H1 (cell line): ENCODE data around the gene DNAAF6. TPM values are rescaled to one million over a fixed set of nuclear protein-coding genes. Genes with fewer than 3 reads are reported as not detected.

Experiments used
- CTCF ChIA-PET: fragments of 300-600 bp; sonication (Branson Sonifier 250); formaldehyde crosslinking; loops from one replicate; lab custom pipeline; 2021; ENCODE audit not compliant: partially characterized antibody; lab: Charles Lee
- POLR2A ChIA-PET: fragments of 300-600 bp; sonication (Branson Sonifier 250); formaldehyde crosslinking; loops from one replicate; lab custom pipeline; 2021; ENCODE audit warnings: inconsistent platforms; ENCODE audit not compliant: partially characterized antibody; lab: Charles Lee
- DNase-seq, 2 experiments: peaks; one replicate each; pipeline versions ENCODE4 v3.0.0 to v3.0.0-alpha.2; 2010 to 2022; ENCODE audit warnings: low spot score in 2 of 2, low read depth in 1 of 2, mixed read lengths in 1 of 2
- FAIRE-seq: peaks from 2 replicates; lab custom pipeline; 2011; peaks lifted over from hg19 to GRCh38; lab: Jason Lieb, UNC
- H2AFZ ChIP-seq: 2 replicates; pipeline ENCODE4 v1.8.1; 2012; ENCODE audit warnings: low read length, inconsistent platforms
- H2AK5ac ChIP-seq: 2 replicates; pipeline ENCODE4 v1.6.1; 2013; ENCODE audit warnings: low read depth, low read length
- H2BK120ac ChIP-seq: replicated peaks from 2 replicates; pipeline ENCODE3; 2013; ENCODE audit warnings: low read depth, low read length, inconsistent platforms
- H2BK12ac ChIP-seq: 2 replicates; pipeline ENCODE4 v1.6.1; 2013; ENCODE audit warnings: low read depth, low read length
- H2BK15ac ChIP-seq: 2 replicates; pipeline ENCODE4 v1.6.1; 2013; ENCODE audit warnings: low read length
- H2BK20ac ChIP-seq: 2 replicates; pipeline ENCODE4 v1.6.1; 2013; ENCODE audit warnings: low read length
- H2BK5ac ChIP-seq: 2 replicates; pipeline ENCODE4 v1.6.1; 2013; ENCODE audit warnings: low read depth, low read length
- H3K14ac ChIP-seq: 2 replicates; pipeline ENCODE4 v1.6.1; 2013; ENCODE audit warnings: inconsistent platforms; ENCODE audit not compliant: insufficient read length
- H3K18ac ChIP-seq: 2 replicates; pipeline ENCODE4 v1.6.1; 2013; ENCODE audit warnings: low read length; ENCODE audit errors: extremely low read depth
- H3K23ac ChIP-seq: 2 replicates; pipeline ENCODE4 v1.6.1; 2013; ENCODE audit warnings: inconsistent platforms; ENCODE audit not compliant: insufficient read length
- H3K23me2 ChIP-seq: 2 replicates; pipeline ENCODE4 v1.6.1; 2013; ENCODE audit warnings: low read depth, low read length
- H3K27ac ChIP-seq: 2 replicates; pipeline ENCODE4 v1.6.1; 2011; ENCODE audit warnings: low read depth, low read length, inconsistent platforms
- H3K27me3 ChIP-seq, 4 experiments: replicated peaks in 1 of 4; 1 replicate in 1 of 4; 2 replicates in 3 of 4; pipeline versions ENCODE4 v1.6.1 to v1.8.1; 2011 to 2013; ENCODE audit warnings: low read length in 3 of 4, mild to moderate bottlenecking in 3 of 4, inconsistent platforms in 2 of 4, mixed read lengths in 2 of 4, moderate library complexity in 1 of 4; ENCODE audit not compliant: control insufficient read depth in 3 of 4, insufficient read depth in 3 of 4; ENCODE audit errors: extremely low read depth in 1 of 4
- H3K36me3 ChIP-seq, 4 experiments: 2 replicates each; pipeline versions ENCODE4 v1.6.1 to v1.8.1; 2011 to 2013; ENCODE audit warnings: mild to moderate bottlenecking in 4 of 4, low read length in 3 of 4, moderate library complexity in 2 of 4, control low read depth in 1 of 4, inconsistent platforms in 1 of 4; ENCODE audit not compliant: insufficient read depth in 4 of 4, control insufficient read depth in 2 of 4
- H3K4ac ChIP-seq: replicated peaks from 2 replicates; pipeline ENCODE3; 2013; ENCODE audit warnings: low read length, low read depth, mixed read lengths, inconsistent platforms; ENCODE audit not compliant: insufficient read length
- H3K4me1 ChIP-seq, 4 experiments: replicated peaks in 1 of 4; 1 replicate in 1 of 4; 2 replicates in 3 of 4; pipeline versions ENCODE4 v1.6.1 to v1.8.1; 2011 to 2013; ENCODE audit warnings: low read length in 3 of 4, inconsistent platforms in 2 of 4, mixed read lengths in 1 of 4; ENCODE audit not compliant: insufficient read depth in 4 of 4, control insufficient read depth in 3 of 4
- H3K4me2 ChIP-seq, 2 experiments: 2 replicates each; pipeline versions ENCODE4 v1.6.1 to v1.8.1; 2011 to 2013; ENCODE audit warnings: low read depth in 2 of 2, low read length in 2 of 2, control low read depth in 1 of 2, inconsistent platforms in 1 of 2, mild to moderate bottlenecking in 1 of 2; ENCODE audit not compliant: insufficient read depth in 1 of 2
- H3K4me3 ChIP-seq, 4 experiments: fragments of 200-600, 300-600 bp in 1 of 4; sonication (generic), shearing (Covaris generic), sonication (Bioruptor Twin) in 1 of 4; 2 replicates each; pipeline versions ENCODE4 v1.5.1 to v1.8.1; 2011 to 2016; ENCODE audit warnings: low read length in 4 of 4, low read depth in 3 of 4, control low read depth in 2 of 4, inconsistent platforms in 2 of 4, mild to moderate bottlenecking in 2 of 4, mixed read lengths in 1 of 4, moderate library complexity in 1 of 4; ENCODE audit not compliant: insufficient read depth in 2 of 4; ENCODE audit errors: extremely low read depth in 1 of 4
- H3K56ac ChIP-seq: replicated peaks from 2 replicates; pipeline ENCODE3; 2013; ENCODE audit warnings: low read depth, mild to moderate bottlenecking, mixed read lengths, low read length, inconsistent platforms; ENCODE audit not compliant: insufficient read length
- H3K79me1 ChIP-seq: 2 replicates; pipeline ENCODE4 v1.6.1; 2013; ENCODE audit warnings: low read depth, low read length, control low read depth
- H3K79me2 ChIP-seq, 2 experiments: 2 replicates each; pipeline versions ENCODE4 v1.6.1 to v1.8.1; 2012 to 2013; ENCODE audit warnings: low read length in 2 of 2, mild to moderate bottlenecking in 2 of 2, inconsistent platforms in 1 of 2; ENCODE audit not compliant: insufficient read depth in 2 of 2, control insufficient read depth in 1 of 2
- H3K9ac ChIP-seq, 4 experiments: replicated peaks in 1 of 4; 1 replicate in 1 of 4; 2 replicates in 3 of 4; pipeline versions ENCODE4 v1.6.1 to v1.8.1; 2011 to 2013; ENCODE audit warnings: low read depth in 3 of 4, low read length in 3 of 4, control low read depth in 2 of 4, mild to moderate bottlenecking in 2 of 4, moderate library complexity in 2 of 4, inconsistent platforms in 1 of 4; ENCODE audit errors: extremely low read depth in 1 of 4
- H3K9me3 ChIP-seq, 2 experiments: 2 replicates each; pipeline versions ENCODE4 v1.6.1 to v1.8.1; 2012 to 2013; ENCODE audit warnings: mild to moderate bottlenecking in 2 of 2, moderate library complexity in 2 of 2, control low read depth in 1 of 2, inconsistent platforms in 1 of 2, low read depth in 1 of 2, low read length in 1 of 2, mixed read lengths in 1 of 2; ENCODE audit not compliant: insufficient read depth in 2 of 2
- H4K20me1 ChIP-seq, 2 experiments: replicated peaks in 1 of 2; 2 replicates each; pipeline versions ENCODE3 to v1.8.1; 2011 to 2013; ENCODE audit warnings: inconsistent platforms in 2 of 2, low read length in 2 of 2, mild to moderate bottlenecking in 1 of 2; ENCODE audit not compliant: insufficient read depth in 2 of 2, control insufficient read depth in 1 of 2
- H4K5ac ChIP-seq: 2 replicates; pipeline ENCODE4 v1.6.1; 2013; ENCODE audit warnings: low read length, low read depth, mixed read lengths, inconsistent platforms; ENCODE audit not compliant: insufficient read length
- H4K8ac ChIP-seq: 2 replicates; pipeline ENCODE4 v1.8.0; 2013; ENCODE audit warnings: mild to moderate bottlenecking, moderate library complexity, low read length, inconsistent platforms; ENCODE audit not compliant: insufficient read depth; ENCODE audit errors: extremely low read depth
- H4K91ac ChIP-seq: replicated peaks from 2 replicates; pipeline ENCODE3; 2013; ENCODE audit warnings: low read length, mixed read lengths, inconsistent platforms; ENCODE audit not compliant: insufficient read length
- CBX5 ChIP-seq: fragments of 300-800, 300-1000 bp; sonication (generic); IDR thresholded peaks from 2 replicates; pipeline ENCODE4 v1.7.1; 2016; ENCODE audit warnings: antibody characterized with exemption, low read length, low read depth
- GTF2F1 ChIP-seq: IDR thresholded peaks from 2 replicates; pipeline ENCODE4 v1.6.1; 2012; ENCODE audit warnings: low read depth, low read length, improper control_type of control experiment, borderline replicate concordance
- NANOG ChIP-seq: IDR thresholded peaks from 2 replicates; pipeline ENCODE4 v1.6.1; 2011; ENCODE audit warnings: low read length, low read depth, mild to moderate bottlenecking, inconsistent platforms; ENCODE audit not compliant: insufficient read depth, poor library complexity, severe bottlenecking
- POU5F1 ChIP-seq: IDR thresholded peaks from 2 replicates; pipeline ENCODE4 v1.6.1; 2011; ENCODE audit warnings: low read depth, mild to moderate bottlenecking, low read length, moderate library complexity
- SIX5 ChIP-seq: IDR thresholded peaks from 2 replicates; pipeline ENCODE4 v1.6.1; 2011; ENCODE audit warnings: mild to moderate bottlenecking, low read depth, low read length
- TCF12 ChIP-seq: IDR thresholded peaks from 2 replicates; pipeline ENCODE4 v1.6.1; 2011; ENCODE audit warnings: low read depth, mild to moderate bottlenecking, low read length
- TEAD4 ChIP-seq: IDR thresholded peaks from 2 replicates; pipeline ENCODE4 v1.6.1; 2012; ENCODE audit warnings: low read depth, low read length, inconsistent platforms, mixed read lengths
- WGBS, 2 experiments: shearing (Covaris generic) in 1 of 2; methylation state at CpG; one replicate each; pipeline versions ENCODE4 v1.1.6 to v1.1.7; 2013 to 2015; ENCODE audit warnings: low lambda C conversion rate in 2 of 2, mixed read lengths in 2 of 2, inconsistent platforms in 1 of 2, low coverage in 1 of 2, missing lambda C conversion rate in 1 of 2; ENCODE audit not compliant: insufficient replicate concordance in 2 of 2, insufficient coverage in 1 of 2, insufficient read length in 1 of 2; ENCODE audit errors: extremely low coverage in 1 of 2, missing lambda C conversion rate in 1 of 2; 5-methylcytosine and 5-hydroxymethylcytosine counted together
- polyA plus RNA-seq, 7 experiments: library from polyadenylated mRNA; depleted of rRNA in 3 of 7; stranded (reverse) in 5 of 7; unstranded in 2 of 7; fragments of >200 nt in 5 of 7; fragments of 200-250 nt in 2 of 7; gene quantifications; 1 replicate in 5 of 7; 2 replicates in 1 of 7; 4 replicates in 1 of 7; pipeline versions ENCODE4 v1.2.1 to v1.2.3, GENCODE V29; 2011 to 2013; ENCODE audit warnings: missing spikeins in 2 of 7, mixed read lengths in 2 of 7
- total RNA-seq: library from RNA; stranded (reverse); fragmentation: NEBNext Ultra II Directional; extraction: Animal tissue kit (Norgen Biotek cat#: 25700); gene quantifications from 2 replicates; pipeline ENCODE4 v1.2.1, GENCODE V29; 2021
- TF ChIP-seq, protein P1 (sequence below): IDR thresholded peaks from 2 replicates; pipeline ENCODE4 v1.6.1; 2012; ENCODE audit warnings: inconsistent platforms

The DNAAF6 gene
- total and polyA plus RNA-seq, 2 of the 8 experiments (the other 6 are each of a cell fraction or from before 2014, with no cell fraction given): not detected

DNA sequence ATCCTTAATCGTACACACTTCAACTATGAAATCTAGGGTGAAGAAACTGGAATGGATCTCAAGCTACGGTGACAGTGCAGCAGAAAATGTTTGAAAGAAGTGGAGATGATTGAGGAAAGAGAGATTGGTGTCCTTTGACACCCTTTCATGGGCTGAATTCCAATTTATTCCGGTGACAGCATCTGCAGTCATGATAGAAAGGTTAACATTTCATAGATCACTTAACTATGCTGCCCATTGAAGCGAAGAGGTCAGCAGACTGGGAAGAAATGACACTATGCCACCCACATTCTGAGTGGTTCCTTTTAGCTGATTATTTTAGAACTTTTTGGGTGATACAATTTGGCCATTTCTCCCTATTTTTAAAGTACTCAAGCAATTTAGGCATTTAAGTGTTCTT is 82.3 kb downstream of the DNAAF6 start:
- no peak overlapping the region for H4K91ac ChIP-seq
- no peak overlapping the region for H2BK120ac ChIP-seq
- no peak overlapping the region for H2BK12ac ChIP-seq
- H2AFZ ChIP-seq: no peak overlapping the region
- no peak overlapping the region for H2BK5ac ChIP-seq
- H3K18ac ChIP-seq: no peak overlapping the region
- H3K23ac ChIP-seq: no peak overlapping the region
- H3K9ac ChIP-seq: no peak overlapping the region
- no peak overlapping the region for H2AK5ac ChIP-seq
- H4K5ac ChIP-seq: no peak overlapping the region
- WGBS, 2 experiments: 78% methylated on average over 4 of the region's 4 CpGs; no CpG with 5 or more reads in 1 of the 2 experiments
- ChIA-PET POLR2A (no interaction called here), CTCF (interaction anchor here (0.9 to 1.2 kb wide), 2 partner anchors 16 to 140 kb away, joined by 3 to 5 read pairs; no protein-coding TSS in a partner anchor)
- TF ChIP-seq SIX5 (no peak), GTF2F1 (no peak), CBX5 (no peak), NANOG (no peak), TCF12 (no peak), POU5F1 (no peak), TEAD4 (no peak)
- TF ChIP-seq, protein P1, sequence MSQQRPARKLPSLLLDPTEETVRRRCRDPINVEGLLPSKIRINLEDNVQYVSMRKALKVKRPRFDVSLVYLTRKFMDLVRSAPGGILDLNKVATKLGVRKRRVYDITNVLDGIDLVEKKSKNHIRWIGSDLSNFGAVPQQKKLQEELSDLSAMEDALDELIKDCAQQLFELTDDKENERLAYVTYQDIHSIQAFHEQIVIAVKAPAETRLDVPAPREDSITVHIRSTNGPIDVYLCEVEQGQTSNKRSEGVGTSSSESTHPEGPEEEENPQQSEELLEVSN: no peak
- no peak overlapping the region for H3K14ac ChIP-seq
- H4K20me1 ChIP-seq: no peaks in the 10 kb centered on the region
- FAIRE-seq: no peak
- no peaks in the 10 kb centered on the region for H3K9me3 ChIP-seq
- H3K36me3 ChIP-seq: no peaks in the 10 kb centered on the region
- no peak overlapping the region for H2BK15ac ChIP-seq
- H2BK20ac ChIP-seq: no peak overlapping the region
- no peak overlapping the region for H3K56ac ChIP-seq
- no peak overlapping the region for H3K4me2 ChIP-seq
- no peak overlapping the region for H3K4me3 ChIP-seq
- H3K27me3 ChIP-seq: no peaks in the 10 kb centered on the region
- H3K27ac ChIP-seq: no peak overlapping the region
- no peak overlapping the region for H3K4ac ChIP-seq
- peaks cover 0 to 2% (median 0%) of the 10 kb centered on the region in 4 experiments; a peak in 1 of 7 replicates for H3K4me1 ChIP-seq
- H3K79me1 ChIP-seq: no peaks in the 10 kb centered on the region
- H4K8ac ChIP-seq: no peak overlapping the region
- no peak for DNase-seq
- no peaks in the 10 kb centered on the region for H3K23me2 ChIP-seq
- H3K79me2 ChIP-seq: no peaks in the 10 kb centered on the region
